Measurements from ENCODE around the gene TBC1D4.
"Not testable (repeated sequence)": the region's sequence is repeated elsewhere in the genome, so short reads cannot be mapped to it uniquely, and the experiment has no call there.

Gene TBC1D4

GRCh38 chr13:75271846-75272245 lies 210.1 kb downstream of the TBC1D4 start:
- no peak for ATAC-seq
- DNase-seq, result no peak

- not testable (repeated sequence) for DNase-seq, ATAC-seq
Measured at GRCh38 chr13:75268481-75268880, 213.5 kb downstream of the TBC1D4 start.

DNA sequence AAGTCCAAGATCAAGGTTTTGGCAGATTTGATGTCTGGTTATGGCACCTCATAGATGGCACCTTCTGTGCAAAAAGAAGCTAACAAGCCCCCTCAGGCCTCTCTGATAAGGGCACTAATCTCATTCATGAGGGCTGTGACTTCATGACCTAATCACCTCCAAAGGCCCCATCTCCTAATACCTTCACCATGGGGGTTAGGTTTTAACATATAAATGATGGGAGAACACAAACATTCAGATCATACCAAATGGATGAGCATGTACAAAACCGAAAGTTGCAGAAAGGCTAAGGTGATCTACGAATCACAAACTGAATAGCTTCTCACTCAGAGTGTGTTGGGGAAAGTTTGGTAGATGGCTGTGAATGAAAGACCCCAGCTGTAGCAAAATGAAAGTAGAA lies 217.4 kb downstream of the TBC1D4 start:
- DNase-seq, result no peak
- ATAC-seq, result no peak

DNA sequence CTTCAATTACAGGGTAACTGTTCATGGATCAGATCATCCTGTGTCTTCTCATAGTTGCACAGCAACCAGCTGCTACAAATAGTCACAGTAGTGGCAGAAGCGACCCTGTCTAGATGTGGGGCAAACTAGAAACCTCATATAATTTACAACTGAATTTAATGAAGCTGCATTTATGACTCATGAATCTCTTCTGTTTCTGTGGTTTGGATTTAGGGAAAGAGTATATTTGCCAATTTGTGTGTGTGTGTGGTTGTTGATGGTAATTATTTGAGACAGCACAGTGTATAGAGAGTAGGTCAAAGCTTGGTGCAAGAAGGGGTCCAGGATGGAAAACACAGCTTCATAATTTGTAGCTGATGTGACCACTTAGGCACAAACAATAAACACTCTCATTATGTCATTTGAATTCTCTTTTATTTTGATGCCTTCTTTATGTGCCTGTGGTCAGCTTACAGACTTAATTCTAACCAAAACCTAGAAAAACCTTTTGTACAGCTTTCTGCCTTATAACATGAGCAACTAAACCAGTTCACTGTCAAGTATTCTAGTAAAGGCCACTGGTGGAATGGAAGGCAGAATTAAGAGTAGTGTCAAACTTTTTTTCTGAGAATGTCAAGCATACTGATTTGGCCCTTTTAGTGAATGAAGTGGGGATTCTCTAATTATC lies 218.1 kb downstream of the TBC1D4 start:
- DNase-seq (no peak), ATAC-seq (no peak)

GRCh38 chr13:75258159-75258782 lies 223.7 kb downstream of the TBC1D4 start:
- ATAC-seq (no peak), DNase-seq (no peak)

GRCh38 chr13:75256922-75257321 lies 225.0 kb downstream of the TBC1D4 start:
- ATAC-seq, result no peak
- no peak for DNase-seq

- DNase-seq (no peak), ATAC-seq (no peak)
Measured at GRCh38 chr13:75255653-75256052, 226.3 kb downstream of the TBC1D4 start.

GRCh38 chr13:75255147-75255546 lies 226.8 kb downstream of the TBC1D4 start:
- DNase-seq (no peak), ATAC-seq (no peak)

GRCh38 chr13:75251188-75251587 lies 230.8 kb downstream of the TBC1D4 start:
- DNase-seq, result no peak
- ATAC-seq, result no peak

DNA sequence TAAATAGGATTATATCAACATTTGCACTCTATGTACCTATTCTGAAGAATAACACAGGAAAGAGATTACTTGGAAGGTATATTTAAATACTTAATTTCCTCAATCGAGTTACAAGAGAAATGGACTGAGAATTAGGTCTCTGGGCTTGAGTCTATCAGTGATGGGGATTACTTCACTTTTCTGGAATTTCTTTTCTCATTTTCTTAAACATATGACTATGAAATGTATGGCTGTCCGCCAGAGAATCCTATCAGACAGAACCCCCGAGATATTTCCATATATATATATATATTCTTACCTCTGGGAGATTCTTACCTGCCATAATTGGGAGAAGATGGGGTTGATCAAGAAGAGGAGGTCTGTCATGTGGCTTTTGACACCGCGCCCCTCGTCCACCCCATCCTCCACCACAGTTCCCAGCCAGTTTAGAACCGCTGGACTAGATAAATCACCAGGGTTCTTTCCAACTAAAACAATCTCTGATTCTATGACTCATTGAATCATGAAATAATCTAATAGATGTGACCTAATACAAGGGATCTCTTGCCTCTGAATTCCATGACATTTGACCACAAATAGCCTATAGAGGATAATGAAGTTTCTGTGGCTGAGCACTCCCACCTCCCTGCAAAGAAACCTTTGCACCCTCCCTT lies 231.3 kb downstream of the TBC1D4 start:
- ATAC-seq, result no peak
- DNase-seq, result no peak

GRCh38 chr13:75245578-75245977 lies 236.4 kb downstream of the TBC1D4 start:
- not testable (repeated sequence) for ATAC-seq, DNase-seq

GRCh38 chr13:75240240-75240639 lies 241.7 kb downstream of the TBC1D4 start:
- DNase-seq, ATAC-seq: not testable (repeated sequence)

DNA sequence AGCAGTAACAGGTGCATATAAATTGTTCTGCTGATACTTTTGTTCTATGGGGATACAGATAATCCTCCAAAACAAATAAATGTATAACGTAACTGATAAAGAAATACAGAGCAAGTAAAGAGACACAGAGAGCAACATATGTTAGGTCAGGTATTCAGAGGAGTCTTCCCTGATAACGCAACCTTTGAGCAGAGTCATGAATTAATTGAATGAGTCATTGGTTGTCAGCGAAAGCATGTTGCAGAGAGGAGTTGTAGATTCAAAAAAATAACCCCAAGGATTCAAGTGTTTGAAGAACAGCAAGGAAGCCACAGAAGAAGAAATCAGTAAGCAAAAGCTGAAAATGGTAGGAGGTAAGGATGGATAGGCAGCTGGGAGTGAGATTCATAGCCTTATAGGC lies 245.2 kb downstream of the TBC1D4 start:
- ATAC-seq (no peak), DNase-seq (no peak)

Measured in stimulated activated naive CD8-positive, alpha-beta T cell treated with anti-CD3 and anti-CD28 coated beads, Interleukin-15, Interleukin-2, amounts not matched to agents 100 U/mL and 50 U/mL, for 24 hours (primary cell).